Hematopoietic multipotent progenitor cell treated with erythropoietin and hydrocortisone succinate and interleukin-3 and kit ligand, for 15 days (in vitro differentiated cells): ENCODE measurements around the gene TBL2.
"Not testable (repeated sequence)": the region's sequence is repeated elsewhere in the genome, so short reads cannot be mapped to it uniquely, and the experiment has no call there.

Experiments used
- DNase-seq: peaks from one replicate; pipeline ENCODE4 v3.0.0-alpha.2; 2015; ENCODE audit warnings: low spot score

TBL2 gene

GRCh38 chr7:73570521-73570920 lies 7.9 kb downstream of the TBL2 start:
- no peak for DNase-seq

DNA sequence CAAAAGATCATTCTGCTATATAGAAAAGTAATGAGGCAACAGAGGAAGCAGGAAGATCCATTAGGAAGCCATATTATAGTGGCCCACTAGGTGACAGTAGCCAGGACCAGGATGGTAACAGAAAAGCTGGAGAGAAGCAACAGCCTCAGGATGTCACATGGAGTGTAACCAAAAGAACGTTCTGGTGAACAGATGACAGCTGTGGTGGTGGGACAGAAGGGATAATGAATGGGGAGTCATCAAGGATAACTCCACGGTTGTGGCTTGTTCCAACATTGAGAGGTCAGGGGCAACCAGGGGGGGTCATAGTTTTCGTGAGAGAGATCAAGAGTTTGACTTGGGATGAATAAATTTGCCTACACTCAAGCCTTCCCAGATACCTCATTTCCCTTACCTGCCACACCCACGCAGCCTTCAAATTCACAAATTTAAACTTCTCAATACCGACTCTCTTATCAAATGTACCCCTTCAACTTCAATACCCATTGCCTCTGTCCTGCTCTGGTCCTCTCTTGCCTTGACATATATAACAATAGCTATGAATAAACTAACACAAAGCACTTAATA lies 9.3 kb downstream of the TBL2 start:
- no peak for DNase-seq

DNA sequence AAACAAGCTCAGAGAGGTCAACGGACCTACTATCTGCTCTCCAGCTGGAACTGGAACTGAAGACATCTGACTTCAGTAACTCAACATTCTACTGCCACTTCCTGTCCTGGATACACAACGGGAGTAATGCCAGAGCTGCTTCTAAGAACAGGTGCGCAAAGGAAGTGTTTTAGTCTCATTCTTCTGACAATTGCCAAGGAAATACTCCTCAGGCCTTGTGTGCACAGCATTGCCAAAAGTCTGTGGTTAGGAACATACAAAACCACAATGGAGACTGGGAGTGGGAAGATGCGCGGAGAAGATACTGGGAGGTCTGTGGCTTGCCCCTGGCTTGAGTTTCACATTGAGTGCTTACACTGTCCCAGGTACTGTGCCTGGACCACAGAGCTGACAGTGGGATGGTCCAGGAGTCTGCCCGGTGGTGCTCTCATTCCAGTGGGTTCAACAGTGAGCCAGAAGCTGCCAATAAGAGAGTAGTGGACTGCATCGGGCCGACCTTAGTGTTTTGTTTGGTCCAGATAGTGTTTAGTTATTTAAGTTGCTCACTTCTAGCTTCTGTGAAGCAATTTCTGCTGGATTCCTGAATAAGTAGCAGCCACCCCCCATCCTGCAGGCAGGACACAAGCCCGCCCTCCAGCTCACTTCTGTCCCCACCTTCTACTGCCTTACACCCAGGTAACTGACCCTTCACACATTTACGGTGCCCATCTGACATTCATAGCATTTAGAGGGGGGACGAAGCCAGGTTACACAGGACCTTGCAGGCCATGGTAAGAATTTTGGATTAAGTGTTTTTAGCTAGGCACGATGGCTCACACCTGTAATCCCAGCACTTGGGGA lies 10.3 kb downstream of the TBL2 start:
- no peak for DNase-seq

DNA sequence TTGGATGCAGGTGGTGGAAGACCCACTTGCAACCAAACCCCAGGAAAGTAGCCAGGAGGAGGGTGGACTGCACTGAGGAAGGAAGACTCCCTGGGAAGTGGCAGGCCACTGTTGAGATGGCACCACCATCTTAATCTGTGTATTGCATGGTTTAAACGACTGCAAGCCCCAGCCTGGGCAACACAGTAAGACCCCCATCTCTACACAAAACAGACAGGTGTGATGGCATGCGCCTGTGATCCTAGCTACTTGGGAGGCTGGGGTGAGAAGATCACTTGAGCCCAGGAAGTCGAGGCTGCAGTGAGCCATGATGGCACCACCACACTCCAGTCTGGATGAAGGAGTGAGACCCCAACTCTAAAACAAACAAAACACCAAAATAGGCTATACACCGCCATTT lies 11.2 kb downstream of the TBL2 start:
- no peak for DNase-seq

DNA sequence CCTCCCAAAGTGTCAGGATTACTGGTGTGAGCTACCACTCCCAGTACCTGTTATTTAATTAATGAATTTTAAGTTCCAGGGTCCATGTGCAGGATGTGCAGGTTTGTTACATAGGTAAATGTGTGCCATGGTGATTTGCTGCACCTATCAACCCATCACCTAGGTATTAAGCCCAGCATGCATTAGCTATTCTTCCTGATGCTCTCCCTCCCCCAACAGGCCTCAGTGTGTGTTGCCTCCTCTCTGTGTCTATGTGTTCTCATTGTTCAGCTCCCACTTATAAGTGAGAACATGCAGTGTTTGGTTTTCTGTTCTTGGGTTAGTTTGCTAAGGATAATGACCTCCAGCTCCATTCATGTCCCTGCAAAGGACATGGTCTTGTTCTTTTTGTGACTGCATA lies 11.9 kb downstream of the TBL2 start:
- not testable (repeated sequence) for DNase-seq

DNA sequence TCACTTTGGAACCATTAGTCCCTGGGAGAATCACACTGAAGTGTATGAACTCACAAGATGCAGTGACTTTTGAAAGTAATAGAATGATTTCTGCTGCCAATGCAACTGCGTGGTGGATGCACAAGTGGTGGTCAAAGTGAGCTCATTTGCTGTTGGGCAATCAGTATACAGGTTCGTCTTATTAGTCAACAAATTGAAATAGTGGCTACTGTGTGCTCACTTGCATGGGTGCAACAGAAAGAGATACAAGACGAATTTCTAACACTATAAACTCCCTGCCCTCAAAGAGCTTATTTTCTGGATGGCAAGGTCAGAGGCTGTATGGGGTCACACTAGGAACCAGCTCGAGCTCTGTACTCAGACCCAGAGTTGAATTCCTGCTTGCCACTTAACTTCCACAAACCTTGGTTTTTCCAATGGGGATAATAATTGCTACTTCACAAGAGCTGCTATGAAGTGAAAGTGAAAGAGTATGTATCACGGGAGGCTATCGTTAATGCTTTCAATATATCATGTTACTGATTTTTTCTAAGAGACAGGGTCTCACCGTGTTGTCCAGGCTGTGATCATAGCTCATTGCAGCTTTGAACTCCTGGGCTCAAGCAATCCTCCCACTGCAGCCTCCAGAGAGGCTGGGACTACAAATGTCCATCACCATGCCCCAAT lies 12.6 kb downstream of the TBL2 start:
- DNase-seq, result no peak

- DNase-seq, result no peak
Measured at GRCh38 chr7:73560109-73560835, 18.1 kb downstream of the TBL2 start.

DNA sequence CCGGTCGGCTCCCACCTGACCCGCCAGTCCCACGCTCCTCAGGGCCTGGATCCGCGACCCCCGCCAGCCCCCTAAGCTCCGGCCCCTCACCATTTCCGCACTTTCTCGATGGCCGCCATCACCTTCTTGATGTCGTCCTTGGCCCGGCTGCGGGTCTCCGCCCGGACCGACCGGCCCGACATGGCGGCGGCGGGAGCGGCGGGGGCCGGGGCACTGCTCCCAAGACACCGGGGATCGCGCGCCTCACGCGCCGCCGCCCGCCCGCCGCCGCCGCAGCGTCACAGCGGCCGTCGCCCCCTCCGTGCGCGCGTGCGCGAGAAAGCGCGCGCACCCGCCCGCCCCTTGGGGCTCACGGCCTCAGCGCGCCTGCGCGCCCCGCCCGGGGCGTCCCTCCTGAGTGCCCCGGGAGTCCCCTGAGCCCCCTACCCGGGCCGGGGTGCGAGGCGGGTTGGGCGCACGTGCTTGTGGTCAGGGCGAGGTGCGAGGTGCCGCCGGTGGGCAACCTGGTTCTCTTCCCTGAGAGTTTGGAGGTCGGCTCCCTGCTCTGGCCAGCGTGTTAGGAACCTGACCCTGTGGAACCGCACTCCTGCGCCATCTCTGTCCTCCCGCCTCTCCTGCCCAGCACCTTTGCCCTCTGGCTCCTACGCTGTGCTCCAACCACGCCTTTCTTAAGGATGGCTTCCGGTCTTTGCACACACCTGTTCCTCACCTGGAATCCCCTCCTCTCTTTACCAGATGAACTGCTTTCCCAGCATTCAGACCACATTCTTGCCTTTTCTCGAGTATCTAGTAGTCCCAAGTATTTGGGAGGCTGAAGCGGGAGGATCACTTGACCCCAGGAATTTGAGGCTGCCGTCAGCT lies 20.8 kb downstream of the TBL2 start, which contains the start of gene BCL7B:
Gene BCL7B (minus strand): TSS at position 294 of the 861 bp plus-strand sequence. CDS start 112 bp downstream, at position 182.
- DNase-seq, result peak; percentile 72

DNA sequence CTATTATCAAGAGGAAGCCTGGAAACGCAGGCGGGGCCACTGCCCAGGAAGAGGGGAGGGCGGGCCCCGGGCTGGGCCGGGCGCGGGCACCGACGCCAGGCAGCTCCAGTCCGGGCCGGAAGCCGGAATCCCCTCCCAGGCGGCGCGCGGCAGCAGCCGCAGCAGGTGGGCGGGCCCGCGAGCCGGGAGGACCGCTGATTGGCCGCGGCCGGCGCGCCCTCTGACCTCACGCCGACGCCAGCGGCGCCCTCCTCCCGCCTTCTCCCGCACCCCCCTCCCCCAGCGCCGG lies 21.3 kb downstream of the TBL2 start:
- peak; percentile 91 for DNase-seq

- no peak for DNase-seq
Measured at GRCh38 chr7:73556208-73557107, 21.9 kb downstream of the TBL2 start.

- no peak for DNase-seq
Measured at GRCh38 chr7:73555411-73555982, 22.9 kb downstream of the TBL2 start.

DNA sequence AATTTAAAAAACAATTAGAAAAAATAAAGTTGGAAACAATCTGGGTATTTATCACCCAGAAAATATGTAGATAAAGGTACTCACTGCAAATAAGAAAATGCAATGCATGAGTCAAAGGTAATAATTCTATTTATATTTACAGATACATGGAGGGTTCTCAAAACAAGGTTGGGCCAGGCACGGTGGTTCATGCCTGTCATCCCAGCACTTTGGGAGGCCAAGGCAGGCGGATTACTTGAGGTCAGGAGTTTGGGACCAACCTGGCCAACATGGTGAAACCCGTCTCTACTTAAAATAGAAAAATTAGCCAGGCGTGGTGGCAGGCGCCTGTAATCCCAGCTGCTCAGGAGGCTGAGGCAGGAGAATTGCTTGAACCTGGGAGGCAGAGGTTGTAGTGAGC lies 28.3 kb downstream of the TBL2 start:
- not testable (repeated sequence) for DNase-seq

GRCh38 chr7:73549176-73549575 lies 29.2 kb downstream of the TBL2 start:
- DNase-seq, result no peak

DNA sequence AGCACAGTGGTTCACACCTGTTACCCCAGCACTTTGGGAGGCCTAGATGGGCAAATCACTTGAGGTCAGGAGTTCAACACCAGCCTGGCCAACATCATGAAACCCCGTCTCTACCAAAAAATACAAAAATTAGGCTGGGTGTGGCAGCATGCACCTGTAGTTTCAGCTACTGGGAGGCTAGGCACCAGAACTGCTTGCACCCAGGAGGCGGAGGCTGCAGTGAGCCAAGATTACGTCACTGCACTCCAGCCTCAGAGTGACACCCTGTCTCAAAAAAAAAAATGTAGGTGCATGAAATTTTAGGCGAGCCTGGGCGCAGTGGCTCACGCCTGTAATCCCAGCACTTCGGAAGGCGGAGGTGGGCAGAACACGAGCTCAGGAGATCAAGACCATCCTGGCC lies 30.5 kb downstream of the TBL2 start:
- DNase-seq, result no peak

DNA sequence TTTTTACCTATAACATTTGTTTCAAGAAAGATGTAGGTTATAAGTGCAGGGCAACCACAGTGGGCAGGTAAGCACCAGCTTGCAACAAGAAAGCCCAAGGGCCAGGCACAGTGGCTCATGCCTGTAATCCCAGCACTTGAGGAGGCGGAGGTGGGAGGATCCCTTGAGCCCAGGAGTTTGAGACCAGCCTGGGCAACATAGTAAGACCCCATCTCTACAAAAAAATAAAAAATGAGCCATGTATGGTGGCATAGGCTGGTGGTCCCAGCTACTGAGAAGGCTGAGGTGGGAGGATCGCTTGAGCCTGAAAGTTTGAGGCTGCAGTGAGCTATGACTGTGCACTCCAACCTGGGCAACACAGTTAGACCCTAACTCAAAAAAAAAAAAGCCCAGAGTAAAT lies 33.7 kb downstream of the TBL2 start:
- DNase-seq, result no peak

DNA sequence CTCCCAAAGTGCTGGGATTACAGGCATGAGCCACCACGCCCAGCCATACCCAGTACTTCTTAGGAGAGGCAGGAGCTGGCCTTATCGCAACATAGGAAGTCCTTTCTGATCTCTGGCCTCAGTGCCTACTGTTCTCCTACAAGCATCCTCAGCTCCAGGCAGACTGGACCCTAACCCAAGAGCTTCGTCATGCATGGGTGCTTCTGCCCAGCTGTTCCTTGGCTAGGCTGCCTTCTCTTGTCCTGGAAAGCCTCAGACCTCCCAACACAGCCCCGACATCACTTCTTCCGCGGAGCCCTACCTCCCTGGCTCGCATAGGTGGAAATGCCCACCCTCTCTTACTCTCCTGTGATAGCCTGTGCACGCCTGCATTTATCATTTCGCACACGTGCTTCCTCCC lies 36.7 kb downstream of the TBL2 start:
- DNase-seq, result no peak

DNA sequence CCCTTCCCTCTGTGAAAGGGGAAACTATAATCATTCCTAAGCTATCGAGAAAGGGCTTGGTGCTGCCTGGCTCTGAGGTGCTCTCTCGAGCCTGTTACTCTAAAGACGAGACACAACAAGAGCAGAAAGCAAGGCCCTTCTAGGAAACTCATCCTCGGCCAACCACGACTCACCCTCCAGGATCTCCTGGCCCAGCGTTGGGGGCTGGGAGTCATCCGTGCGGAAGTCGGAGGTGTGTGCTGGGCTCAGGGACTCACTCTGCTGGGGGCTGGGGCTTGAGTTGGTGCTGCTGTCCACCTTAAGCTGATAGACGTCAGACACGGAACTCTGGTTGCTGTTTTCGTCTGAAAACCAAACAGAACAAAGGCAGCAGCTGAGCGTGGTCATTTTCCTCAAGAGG lies 38.7 kb downstream of the TBL2 start:
- DNase-seq, result no peak

- DNase-seq, result not testable (repeated sequence)
Measured at GRCh38 chr7:73538510-73538909, 39.9 kb downstream of the TBL2 start.

DNA sequence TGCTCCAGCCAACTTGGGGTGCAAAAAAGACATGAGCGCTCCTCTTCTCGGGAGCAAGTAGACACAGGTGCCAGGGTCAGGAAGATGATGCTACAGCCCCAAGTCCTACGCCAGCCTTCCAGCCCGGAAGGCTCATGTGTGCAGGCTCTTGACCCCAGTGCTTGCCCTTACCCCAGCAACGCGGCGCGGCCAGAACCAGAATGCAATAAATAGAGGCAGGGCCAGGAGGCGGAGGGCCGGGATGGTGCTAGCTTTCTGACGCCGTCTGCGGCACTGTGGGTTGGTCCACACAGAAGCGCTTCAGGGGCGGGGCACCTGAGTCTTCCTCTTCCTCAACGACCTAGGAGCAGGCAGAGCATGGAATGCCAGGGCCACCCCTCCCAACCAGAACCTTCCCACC lies 41.3 kb downstream of the TBL2 start:
- DNase-seq, result no peak

GRCh38 chr7:73536479-73536878 lies 41.9 kb downstream of the TBL2 start:
- no peak for DNase-seq
